Motor neuron (in vitro differentiated cells): ENCODE results near the gene NRDE2. TPM values are rescaled to one million over a fixed set of nuclear protein-coding genes. Genes with fewer than 3 reads are reported as not detected.
"Not testable (repeated sequence)": the region's sequence is repeated elsewhere in the genome, so short reads cannot be mapped to it uniquely, and the experiment has no call there.

Experiments
- ATAC-seq, 8 experiments: fragments of 200-7000 bp; cut with Tn5 transposase; replicated peaks in 6 of 8; 2 replicates each; pipeline ENCODE4 v1.8.0; 2021; ENCODE audit warnings: mild to moderate bottlenecking in 8 of 8, moderate library complexity in 8 of 8
- H3K27ac ChIP-seq, 2 donors: fragments of 250-450 bp; sonication (Bioruptor Pico); 2 replicates each; pipeline ENCODE4 v1.9.0; 2021; ENCODE audit warnings: antibody characterized with exemption in 2 of 2, mild to moderate bottlenecking in 2 of 2, moderate library complexity in 1 of 2
- H3K4me1 ChIP-seq, 2 donors: fragments of 250-450 bp; sonication (Bioruptor Pico); replicated peaks in 1 of 2; 2 replicates each; pipeline ENCODE4 v1.6.1; 2021; ENCODE audit warnings: antibody characterized with exemption in 2 of 2, mild to moderate bottlenecking in 2 of 2, moderate library complexity in 1 of 2
- H3K4me3 ChIP-seq, 5 donors: fragments of 250-450 bp; sonication (Bioruptor Pico); 2 replicates each; pipeline ENCODE4 v1.9.0; 2021; ENCODE audit warnings: antibody characterized with exemption in 5 of 5, mild to moderate bottlenecking in 5 of 5, moderate library complexity in 4 of 5
- WGBS, 10 experiments: fragments of 450-650 bp; shearing (Covaris generic); methylation state at CpG; one replicate each; pipeline ENCODE4 v1.0.0; 2022; 5-methylcytosine and 5-hydroxymethylcytosine counted together
- in situ Hi-C, 9 experiments: fragments of 400-800 bp; cut with MboI; loops; one replicate each; pipeline ENCODE4 v1.15.0; 2021; ENCODE audit warnings: low sequenced_read_pairs in 9 of 9, low pct_unique_long_range_greater_than_20kb in 2 of 9; ENCODE audit not compliant: unreplicated experiment in 9 of 9
- total RNA-seq, 8 experiments: library from RNA; unstranded; fragments of 300-600 nt; gene quantifications; 2 replicates each; pipeline versions ENCODE4 v1.2.3 to v1.2.4, GENCODE V29; 2022

The NRDE2 gene
- total RNA-seq, 8 experiments from 2014 or later = 6.4 to 21.6 (median 9.9) TPM

DNA sequence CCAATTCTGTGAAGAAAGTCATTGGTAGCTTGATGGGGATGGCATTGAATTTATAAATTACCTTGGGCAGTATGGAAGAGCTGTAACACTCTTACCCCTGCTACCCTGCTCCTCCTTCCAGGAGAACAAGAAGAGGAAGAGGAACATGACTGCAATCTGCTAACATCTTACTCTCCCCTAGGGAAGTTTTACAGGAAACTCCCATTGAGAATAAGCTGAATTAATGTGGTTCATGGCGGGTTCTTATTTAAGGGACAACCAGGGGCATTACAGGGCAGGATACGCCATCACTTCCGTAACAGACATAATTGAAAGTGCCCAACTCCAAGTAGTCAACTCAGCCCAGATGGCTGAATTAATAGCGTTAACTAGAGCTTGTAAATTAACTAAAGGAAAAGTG lies 84.8 kb downstream of the NRDE2 start:
- 47 to 100% (median 82%) methylated on average over 3 to 4 of the region's 4 CpGs for WGBS, 10 experiments
- Histone ChIP-seq H3K4me1 (no peaks in the 10 kb centered on the region), H3K27ac (no peak overlapping the region), H3K4me3 (no peak overlapping the region)
- in situ Hi-C loops = loop anchor here in 2 of 9 experiments (25.0 kb wide), 1 partner anchor 260 kb away; no protein-coding TSS in a partner anchor
- ATAC-seq = no peak

DNA sequence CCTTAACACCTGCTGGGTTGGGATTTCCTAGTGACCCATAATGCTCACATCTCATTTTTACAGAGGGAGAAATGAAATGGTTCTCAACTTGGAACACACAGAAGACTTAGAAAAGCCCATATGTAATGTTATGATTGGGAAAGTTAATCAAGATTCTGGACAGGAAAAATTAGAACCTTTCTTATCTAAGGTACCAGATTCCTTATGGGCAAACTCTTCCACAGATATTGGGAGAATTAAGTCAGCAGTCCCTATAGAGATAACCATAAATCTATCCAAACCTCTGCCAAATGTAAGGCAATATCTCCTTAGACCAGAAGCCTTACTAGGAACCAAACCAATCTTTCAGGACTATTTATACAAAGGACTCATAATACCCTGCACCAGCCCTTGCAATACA lies 89.3 kb downstream of the NRDE2 start:
- no peak overlapping the region for H3K4me3 ChIP-seq
- H3K27ac ChIP-seq = no peak overlapping the region
- H3K4me1 ChIP-seq = no peaks in the 10 kb centered on the region
- ATAC-seq = no peak
- in situ Hi-C loops = loop anchor here in 2 of 9 experiments (25.0 kb wide), 1 partner anchor 255 kb away; no protein-coding TSS in a partner anchor

GRCh38 chr14:90239139-90239538 lies 92.6 kb downstream of the NRDE2 start:
- WGBS, 10 experiments = 20 to 70% (median 54%) methylated on average over 1 to 3 of the region's 3 CpGs; no CpG with 5 or more reads in 2 of the 10 experiments
- ATAC-seq = no peak
- in situ Hi-C loops = loop anchor here in 2 of 9 experiments (25.0 kb wide), 1 partner anchor 252 kb away; no protein-coding TSS in a partner anchor
- H3K27ac ChIP-seq = no peak overlapping the region
- H3K4me1 ChIP-seq = no peaks in the 10 kb centered on the region
- H3K4me3 ChIP-seq = no peak overlapping the region

DNA sequence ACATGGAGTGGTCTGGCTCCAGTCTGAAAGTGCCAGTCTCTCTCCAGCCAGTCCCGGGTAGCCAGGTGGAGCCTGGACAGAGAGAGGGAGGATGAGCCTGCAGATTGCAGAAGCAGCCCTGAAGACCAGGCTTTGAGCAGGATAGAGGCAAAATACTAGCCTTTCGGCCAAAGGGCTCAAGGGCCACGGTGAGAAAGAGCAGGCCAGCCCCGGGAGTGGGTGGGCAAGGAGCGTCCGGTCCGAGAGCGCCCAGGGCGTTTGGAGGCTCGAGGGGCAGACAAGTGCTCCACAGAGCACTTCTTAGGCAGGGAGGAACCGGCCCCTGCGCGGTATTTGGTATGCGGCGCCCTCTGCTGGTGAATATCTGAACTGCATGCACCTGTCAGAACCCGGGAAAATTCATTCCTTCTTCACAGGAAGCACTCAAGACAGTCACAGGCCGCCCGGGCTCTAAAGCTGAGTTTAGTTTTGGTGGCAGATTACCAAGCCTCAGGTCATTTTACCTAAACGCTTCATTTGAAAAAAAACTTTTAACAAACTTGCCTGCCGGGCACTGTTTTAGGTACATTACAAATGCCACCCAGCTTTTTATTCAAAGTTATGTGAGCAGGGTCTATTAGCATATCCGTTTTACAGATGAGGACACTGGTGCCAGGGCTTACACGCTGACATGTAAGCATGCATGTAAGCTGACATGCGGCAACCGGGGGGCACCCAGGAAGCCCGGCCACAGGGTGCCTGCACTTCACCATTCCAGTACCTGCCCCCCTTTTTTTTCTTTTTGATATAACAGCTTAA lies 96.4 kb downstream of the NRDE2 start:
- H3K27ac ChIP-seq = no peak overlapping the region
- ATAC-seq = peak in 6 of 8 experiments; percentile 36 to 97 (median 81)
- no peak overlapping the region for H3K4me3 ChIP-seq
- no peaks in the 10 kb centered on the region for H3K4me1 ChIP-seq
- in situ Hi-C loops = loop anchor here in 2 of 9 experiments (25.0 kb wide), 1 partner anchor 248 kb away; no protein-coding TSS in a partner anchor
- 6 to 48% (median 32%) methylated on average over 2 to 9 of the region's 25 CpGs; no CpG with 5 or more reads in 2 of the 10 experiments for WGBS, 10 experiments

GRCh38 chr14:90229942-90230341 lies 101.8 kb downstream of the NRDE2 start:
- H3K4me1 ChIP-seq, H3K4me3 ChIP-seq, ATAC-seq, H3K27ac ChIP-seq: not testable (repeated sequence)
- WGBS, 10 experiments = 100% methylated on average over 1 of the region's 1 CpG; no CpG with 5 or more reads in 4 of the 10 experiments
- in situ Hi-C loops = loop anchor here in 2 of 9 experiments (25.0 kb wide), 1 partner anchor 243 kb away; no protein-coding TSS in a partner anchor

GRCh38 chr14:90228478-90228877 lies 103.3 kb downstream of the NRDE2 start:
- H3K4me1 ChIP-seq = no peaks in the 10 kb centered on the region
- WGBS, 10 experiments = 44 to 100% (median 80%) methylated on average over 1 to 4 of the region's 4 CpGs; no CpG with 5 or more reads in 3 of the 10 experiments
- H3K27ac ChIP-seq = no peak overlapping the region
- in situ Hi-C loops = loop anchor here in 2 of 9 experiments (25.0 kb wide), 1 partner anchor 241 kb away; no protein-coding TSS in a partner anchor
- no peak for ATAC-seq
- H3K4me3 ChIP-seq = no peak overlapping the region

Other genes with a start within 250 kb of the NRDE2 start
- gene PSMC1, start 75.4 kb downstream of the NRDE2 start, total RNA-seq = 100 to 1,000 TPM; 156 to 273 (median 207) TPM
- gene CALM1, start 65.1 kb upstream of the NRDE2 start, total RNA-seq = 100 to 1,000 TPM in 7 of 8 experiments, 10 to 100 TPM in 1; 76.3 to 477 (median 195) TPM